Right forelimb (tissue), 1 donor: Measurements from ENCODE around the gene CAND2.
"Not testable (repeated sequence)": the region's sequence is repeated elsewhere in the genome, so short reads cannot be mapped to it uniquely, and the experiment has no call there.

Experiments used
- DNase-seq: peaks from one replicate; pipeline ENCODE4 v3.0.0-alpha.2; 2018

CAND2 gene

GRCh38 chr3:12866836-12867235 is 70.4 kb downstream of the CAND2 start:
- no peak for DNase-seq

DNA sequence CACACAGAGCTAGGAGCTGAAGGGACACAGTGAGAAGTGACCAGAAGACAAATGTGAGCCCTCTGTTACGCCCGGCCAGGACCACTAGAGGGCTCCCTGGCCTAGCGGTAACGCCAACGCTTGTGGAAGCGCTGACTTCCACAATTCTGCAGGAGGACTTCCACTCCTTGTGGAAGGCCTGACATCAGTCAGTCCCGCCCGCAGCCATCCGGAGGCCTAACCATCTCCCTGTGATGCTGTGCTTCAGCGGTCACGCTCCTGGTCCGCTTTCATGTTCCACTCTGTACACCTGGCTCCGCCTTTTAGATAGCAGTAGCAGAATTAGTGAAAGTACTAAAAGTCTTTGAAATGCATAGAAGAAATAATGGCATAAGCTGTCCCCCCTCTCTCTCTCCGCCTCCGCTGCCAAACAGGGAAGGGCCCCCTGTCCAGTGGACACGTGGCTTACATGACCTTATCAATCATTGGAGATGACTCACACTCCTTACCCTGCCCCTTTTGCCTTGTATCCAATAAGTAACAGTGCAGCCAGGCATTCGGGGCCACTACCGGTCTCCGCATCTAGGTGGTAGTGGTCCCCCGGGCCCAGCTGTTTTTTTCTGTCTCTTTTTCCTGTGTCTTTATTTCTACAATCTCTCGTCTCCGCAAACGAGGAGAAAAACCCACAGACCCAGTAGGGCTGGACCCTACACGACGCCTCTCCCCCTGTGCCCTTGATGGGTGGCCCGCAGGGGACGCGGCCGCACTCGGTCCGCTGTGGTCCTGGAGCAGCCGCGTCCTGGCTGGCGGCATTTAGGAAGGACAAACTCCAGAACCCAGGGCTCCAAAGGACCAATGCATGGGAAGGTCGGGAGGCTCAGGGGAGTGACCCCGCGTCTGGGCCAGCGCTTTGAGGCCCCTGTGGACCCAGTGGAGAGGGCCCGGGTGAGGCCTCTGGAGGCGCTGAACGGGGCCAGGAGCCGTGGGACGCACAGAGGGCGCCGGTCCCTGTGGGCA is 71.9 kb downstream of the CAND2 start:
- DNase-seq: peak; percentile 89

GRCh38 chr3:12869035-12869621 is 72.6 kb downstream of the CAND2 start:
- DNase-seq: no peak

DNA sequence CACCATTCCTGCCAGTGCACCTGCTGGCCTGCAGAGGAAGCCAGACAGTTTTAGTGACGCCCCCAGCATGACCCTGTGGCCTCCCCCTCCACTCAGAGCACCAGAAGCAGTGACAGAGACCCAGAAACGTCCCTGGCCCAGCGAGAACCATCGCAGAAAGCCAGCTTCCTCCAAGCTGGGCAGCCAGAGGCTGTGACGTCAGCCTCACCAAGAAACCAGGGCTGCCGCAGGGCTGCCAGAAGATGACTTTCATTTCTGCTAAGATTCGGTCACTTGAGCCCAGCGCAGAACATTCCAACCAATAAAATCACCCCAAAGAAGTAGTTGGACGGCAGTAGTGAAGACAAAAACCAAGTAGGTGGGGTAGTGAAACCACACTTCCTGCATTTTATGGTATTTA is 74.5 kb downstream of the CAND2 start:
- DNase-seq: no peak

GRCh38 chr3:12871404-12871983 is 75.0 kb downstream of the CAND2 start:
- DNase-seq: no peak

DNA sequence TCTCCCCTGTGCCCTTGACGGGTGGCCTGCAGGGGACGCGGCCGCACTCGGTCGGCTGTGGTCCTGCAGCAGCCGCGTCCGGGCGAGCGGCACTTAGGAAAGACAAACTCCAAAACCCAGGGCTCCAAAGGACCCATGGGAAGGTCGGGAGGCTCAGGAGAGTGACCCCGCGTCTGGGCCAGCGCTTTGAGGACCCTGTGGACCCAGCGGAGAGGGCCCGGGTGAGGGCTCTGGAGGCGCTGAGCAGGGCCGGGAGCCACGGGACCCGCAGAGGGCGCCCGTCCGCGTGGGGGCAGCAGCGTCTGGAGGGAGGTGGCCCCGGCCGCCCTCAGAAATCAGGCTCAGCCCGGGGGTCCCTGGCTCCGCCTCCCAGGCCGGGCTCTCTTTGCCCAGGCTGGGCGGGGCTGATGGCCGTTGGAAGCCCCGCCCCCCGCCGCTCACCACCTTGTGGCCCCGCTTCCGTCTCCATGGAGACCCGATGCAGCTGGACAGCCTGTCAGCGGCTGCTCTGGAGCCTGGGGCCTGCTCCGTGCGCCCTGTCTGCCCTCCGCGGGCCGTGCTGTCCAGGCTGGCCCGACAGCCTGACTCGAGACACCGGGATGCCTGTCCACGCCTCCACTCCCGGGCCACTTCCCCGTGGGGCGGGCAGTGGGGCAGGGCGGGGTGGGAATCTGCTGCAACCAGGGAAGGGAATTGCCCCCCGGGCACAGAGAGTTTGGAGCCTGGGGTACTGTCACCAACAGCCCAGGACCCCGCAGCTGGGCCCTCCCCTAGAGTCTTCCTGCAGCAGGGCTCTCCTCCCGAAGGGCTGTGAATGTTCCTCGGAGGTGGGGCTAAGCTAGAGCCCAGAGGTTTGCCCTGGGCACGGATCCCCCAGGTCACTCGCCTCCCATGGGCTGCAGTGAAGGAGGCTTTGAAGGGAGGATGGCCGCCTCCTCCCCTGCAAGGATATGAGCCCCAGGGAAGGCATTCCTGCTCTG is 79.7 kb downstream of the CAND2 start:
- DNase-seq: no peak

DNA sequence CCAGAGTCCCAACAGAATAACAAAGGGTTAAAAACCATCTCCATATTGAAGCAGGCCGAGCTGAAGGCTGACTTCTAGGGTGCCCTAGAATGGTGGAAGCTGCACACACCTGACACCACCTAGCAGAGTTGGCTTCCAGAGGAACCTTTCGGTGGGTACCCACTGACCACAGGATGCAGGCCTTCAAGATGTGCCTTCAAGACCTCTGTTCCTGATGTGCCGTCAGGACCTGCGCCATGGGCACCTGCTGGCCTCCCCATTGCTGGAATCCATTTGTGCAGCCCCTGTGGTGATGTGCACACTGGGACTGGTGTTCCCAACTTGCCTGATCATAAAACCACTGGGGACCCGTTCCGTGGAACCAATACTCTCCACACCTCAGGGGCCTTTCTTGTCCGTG is 80.6 kb downstream of the CAND2 start:
- DNase-seq: no peak

GRCh38 chr3:12878141-12878574 is 81.7 kb downstream of the CAND2 start:
- DNase-seq: no peak

DNA sequence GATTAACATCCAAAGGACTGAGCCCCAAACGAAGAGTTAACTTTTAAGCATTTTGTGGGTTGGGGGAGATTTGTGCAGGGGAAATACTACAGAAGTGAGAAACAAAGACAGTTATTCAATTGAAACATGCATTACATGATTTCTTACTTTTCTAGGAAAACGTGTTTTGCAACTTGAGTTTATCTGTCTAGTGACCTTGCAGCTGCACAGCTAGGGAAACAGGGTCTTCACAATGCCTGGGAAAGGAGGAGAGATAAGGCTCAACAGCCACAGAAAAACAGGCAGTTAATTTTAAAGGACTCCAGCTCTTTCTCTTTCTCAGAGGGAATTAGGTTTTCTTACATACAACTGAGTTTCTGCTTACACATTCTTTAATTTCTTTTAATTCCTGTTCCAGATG is 82.3 kb downstream of the CAND2 start:
- not testable (repeated sequence) for DNase-seq

- DNase-seq: no peak
Observed at GRCh38 chr3:12879191-12879815, 82.8 kb downstream of the CAND2 start.

GRCh38 chr3:12881858-12882257 is 85.4 kb downstream of the CAND2 start:
- DNase-seq: not testable (repeated sequence)

DNA sequence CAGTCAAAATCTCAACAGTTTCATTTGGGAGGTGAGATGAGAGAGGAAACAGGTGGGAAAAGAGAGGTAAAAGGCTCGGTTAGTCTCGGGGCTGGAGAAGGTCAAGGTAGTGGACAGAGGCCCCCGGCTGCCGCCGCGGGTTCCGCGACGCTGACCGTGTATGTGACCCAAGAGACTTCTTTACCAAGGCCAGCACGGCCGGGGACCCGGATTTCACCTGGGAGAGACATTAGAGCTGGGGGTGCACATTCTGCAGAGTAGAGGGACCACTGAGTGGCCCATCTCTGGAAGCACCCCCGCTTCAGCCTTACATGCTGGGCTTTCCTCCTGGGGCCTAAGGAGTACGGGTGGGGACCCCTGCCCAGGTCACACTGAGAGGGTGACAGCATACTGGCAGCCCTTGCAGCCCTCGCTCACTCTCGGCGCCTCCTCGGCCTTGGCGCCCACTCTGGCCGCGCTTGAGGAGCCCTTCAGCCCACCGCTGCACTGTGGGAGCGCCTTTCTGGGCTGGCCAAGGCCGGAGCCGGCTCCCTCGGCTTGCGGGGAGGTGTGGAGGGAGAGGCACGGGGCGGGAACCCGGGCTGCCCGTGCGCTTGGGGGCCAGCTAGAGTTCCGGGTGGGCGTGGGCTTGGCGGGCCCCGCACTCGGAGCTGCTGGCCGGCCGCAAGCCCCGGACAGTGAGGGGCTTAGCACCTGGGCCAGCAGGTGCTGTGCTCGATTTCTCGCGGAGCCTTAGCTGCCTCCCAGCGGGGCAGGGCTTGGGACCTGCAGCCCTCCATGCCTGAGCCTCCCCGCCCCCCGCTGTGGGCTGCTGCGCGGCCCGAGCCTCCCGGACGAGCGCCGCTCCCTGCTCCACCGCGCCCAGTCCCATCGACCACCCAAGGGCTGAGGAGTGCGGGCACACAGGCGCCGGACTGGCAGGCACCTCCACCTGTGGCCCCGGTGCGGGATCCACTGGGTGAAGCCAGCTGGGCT is 86.1 kb downstream of the CAND2 start:
- no peak for DNase-seq

- no peak for DNase-seq
Observed at GRCh38 chr3:12884186-12884680, 87.8 kb downstream of the CAND2 start.
